ENCODE data around the gene ZNF710. TPM values are rescaled to one million over a fixed set of nuclear protein-coding genes. Genes with fewer than 3 reads are reported as not detected.

ZNF710 gene
- total RNA-seq, 4 donors from 2014 or later = 6.6 to 13.8 (median 10.1) TPM

GRCh38 chr15:90113166-90113565 lies 112.0 kb downstream of the ZNF710 start:
- Histone ChIP-seq H3K36me3 (no peaks in the 10 kb centered on the region), H3K27me3 (no peaks in the 10 kb centered on the region), H3K27ac (replicated peaks in 1 of 4) (peak overlapping the region in 2 of 4 donors; percentile 13 to 37), H3K4me1 (peaks cover 0 to 17% (median 7%) of the 10 kb centered on the region in 4 donors), H3K4me3 (no peak overlapping the region), H3K9me3 (peaks cover 0 to 15% (median 2%) of the 10 kb centered on the region in 4 donors)
- no peak for DNase-seq (ENCODE audit: extremely low spot score)
- 70% methylated on average over 7 of the region's 7 CpGs for WGBS
- intact Hi-C loops (cut with DNase I) = no loop called here
- TF ChIP-seq EP300 (IDR thresholded peaks at IDR 0.05) (no peak), POLR2AphosphoS5 (IDR thresholded peaks at IDR 0.05) (no peak), POLR2A (IDR thresholded peaks at IDR 0.05; ENCODE audit: low read depth) (no peak)
- TF ChIP-seq, protein P1, sequence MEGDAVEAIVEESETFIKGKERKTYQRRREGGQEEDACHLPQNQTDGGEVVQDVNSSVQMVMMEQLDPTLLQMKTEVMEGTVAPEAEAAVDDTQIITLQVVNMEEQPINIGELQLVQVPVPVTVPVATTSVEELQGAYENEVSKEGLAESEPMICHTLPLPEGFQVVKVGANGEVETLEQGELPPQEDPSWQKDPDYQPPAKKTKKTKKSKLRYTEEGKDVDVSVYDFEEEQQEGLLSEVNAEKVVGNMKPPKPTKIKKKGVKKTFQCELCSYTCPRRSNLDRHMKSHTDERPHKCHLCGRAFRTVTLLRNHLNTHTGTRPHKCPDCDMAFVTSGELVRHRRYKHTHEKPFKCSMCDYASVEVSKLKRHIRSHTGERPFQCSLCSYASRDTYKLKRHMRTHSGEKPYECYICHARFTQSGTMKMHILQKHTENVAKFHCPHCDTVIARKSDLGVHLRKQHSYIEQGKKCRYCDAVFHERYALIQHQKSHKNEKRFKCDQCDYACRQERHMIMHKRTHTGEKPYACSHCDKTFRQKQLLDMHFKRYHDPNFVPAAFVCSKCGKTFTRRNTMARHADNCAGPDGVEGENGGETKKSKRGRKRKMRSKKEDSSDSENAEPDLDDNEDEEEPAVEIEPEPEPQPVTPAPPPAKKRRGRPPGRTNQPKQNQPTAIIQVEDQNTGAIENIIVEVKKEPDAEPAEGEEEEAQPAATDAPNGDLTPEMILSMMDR (IDR thresholded peaks at IDR 0.05) = no peak

DNA sequence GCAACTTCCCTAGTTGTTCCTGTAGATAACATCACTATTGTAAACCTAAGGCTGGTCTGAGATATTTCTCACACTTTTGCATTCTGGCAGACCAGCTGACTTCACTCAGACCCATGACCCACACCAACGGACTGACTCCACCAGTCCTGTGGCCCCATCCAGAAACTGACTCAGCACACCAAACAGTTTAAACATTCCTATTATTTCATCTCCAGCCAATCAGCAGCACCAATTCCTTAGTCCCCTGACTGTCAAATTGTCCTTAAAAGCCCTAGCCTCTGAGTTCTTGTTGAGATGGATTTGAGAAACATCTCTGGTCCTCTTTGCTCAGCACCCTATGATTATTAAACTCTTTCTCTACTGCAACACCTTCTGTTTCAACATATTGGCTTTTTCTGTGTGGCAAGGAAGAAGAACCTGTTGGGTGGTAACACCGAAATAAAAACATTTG lies 113.4 kb downstream of the ZNF710 start:
- intact Hi-C loops (cut with DNase I) = no loop called here
- DNase-seq (ENCODE audit: extremely low spot score) = no peak
- H3K27ac ChIP-seq (replicated peaks in 1 of 4) = no peak overlapping the region
- H3K4me1 ChIP-seq = peaks cover 0 to 17% (median 7%) of the 10 kb centered on the region in 4 donors
- no peak overlapping the region for H3K4me3 ChIP-seq
- peaks cover 0 to 15% (median 2%) of the 10 kb centered on the region in 4 donors for H3K9me3 ChIP-seq
- H3K27me3 ChIP-seq = no peaks in the 10 kb centered on the region
- no peaks in the 10 kb centered on the region for H3K36me3 ChIP-seq
- 66% methylated on average over 2 of the region's 2 CpGs for WGBS
- TF ChIP-seq POLR2AphosphoS5 (IDR thresholded peaks at IDR 0.05) (no peak), POLR2A (IDR thresholded peaks at IDR 0.05; ENCODE audit: low read depth) (no peak), EP300 (IDR thresholded peaks at IDR 0.05) (no peak)
- TF ChIP-seq, protein P1 (IDR thresholded peaks at IDR 0.05) = no peak

- TF ChIP-seq POLR2AphosphoS5 (IDR thresholded peaks at IDR 0.05) (no peak), POLR2A (IDR thresholded peaks at IDR 0.05; ENCODE audit: low read depth) (no peak), EP300 (IDR thresholded peaks at IDR 0.05) (no peak)
- TF ChIP-seq, protein P1 (IDR thresholded peaks at IDR 0.05) = no peak
- Histone ChIP-seq H3K36me3 (no peaks in the 10 kb centered on the region), H3K27ac (replicated peaks in 1 of 4) (no peak overlapping the region), H3K9me3 (peaks cover 0 to 15% (median 2%) of the 10 kb centered on the region in 4 donors), H3K4me3 (no peak overlapping the region), H3K27me3 (no peaks in the 10 kb centered on the region), H3K4me1 (peaks cover 0 to 17% (median 7%) of the 10 kb centered on the region in 4 donors)
- intact Hi-C loops (cut with DNase I) = no loop called here
- WGBS = 100% methylated on average over 2 of the region's 2 CpGs
- DNase-seq (ENCODE audit: extremely low spot score) = no peak
Observed at GRCh38 chr15:90115783-90116182, 114.7 kb downstream of the ZNF710 start.

DNA sequence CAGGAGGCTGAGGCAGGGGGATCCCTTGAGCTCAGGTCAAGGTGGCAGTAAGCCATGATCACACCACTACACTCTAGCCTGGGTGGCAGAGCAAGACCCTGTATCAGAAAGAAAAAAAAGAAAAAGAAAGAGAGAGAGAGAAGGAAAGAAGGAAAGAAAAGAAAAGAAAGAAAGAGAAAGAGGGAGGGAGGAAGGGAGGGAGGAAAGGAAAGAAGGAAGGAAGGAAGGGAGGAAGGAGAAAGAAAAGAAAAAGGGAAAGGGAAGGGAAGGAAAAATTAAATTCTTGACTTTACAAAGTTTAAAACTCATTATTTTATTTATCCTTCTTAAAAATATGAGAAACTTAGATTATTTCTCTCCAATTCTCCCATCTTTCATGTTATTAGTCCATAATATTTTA lies 118.2 kb downstream of the ZNF710 start:
- no peaks in the 10 kb centered on the region for H3K27me3 ChIP-seq
- no peak for DNase-seq (ENCODE audit: extremely low spot score)
- peaks cover 0 to 10% (median under 1%) of the 10 kb centered on the region in 4 donors for H3K9me3 ChIP-seq
- no peaks in the 10 kb centered on the region for H3K36me3 ChIP-seq
- intact Hi-C loops (cut with DNase I) = no loop called here
- no peak overlapping the region for H3K27ac ChIP-seq (replicated peaks in 1 of 4)
- H3K4me3 ChIP-seq = no peak overlapping the region
- TF ChIP-seq EP300 (IDR thresholded peaks at IDR 0.05) (no peak), POLR2AphosphoS5 (IDR thresholded peaks at IDR 0.05) (no peak), POLR2A (IDR thresholded peaks at IDR 0.05; ENCODE audit: low read depth) (no peak)
- TF ChIP-seq, protein P1 (IDR thresholded peaks at IDR 0.05) = no peak
- H3K4me1 ChIP-seq = no peaks in the 10 kb centered on the region

- no peak for TF ChIP-seq POLR2AphosphoS5 (IDR thresholded peaks at IDR 0.05)
- TF ChIP-seq, protein P1 (IDR thresholded peaks at IDR 0.05) = no peak
- TF ChIP-seq POLR2A (IDR thresholded peaks at IDR 0.05; ENCODE audit: low read depth) = no peak
- TF ChIP-seq EP300 (IDR thresholded peaks at IDR 0.05) = no peak
- WGBS = 83% methylated on average over 6 of the region's 6 CpGs
- intact Hi-C loops (cut with DNase I) = no loop called here
Observed at GRCh38 chr15:90121086-90121485, 120.0 kb downstream of the ZNF710 start.

More at GRCh38 chr15:90121086-90121485, 120.0 kb downstream of the ZNF710 start:
- no peak for DNase-seq (ENCODE audit: extremely low spot score)
- Histone ChIP-seq H3K27me3 (no peaks in the 10 kb centered on the region), H3K4me1 (peaks cover 0 to 4% (median 1%) of the 10 kb centered on the region in 4 donors), H3K36me3 (no peaks in the 10 kb centered on the region), H3K4me3 (no peak overlapping the region), H3K27ac (replicated peaks in 1 of 4) (no peak overlapping the region), H3K9me3 (no peaks in the 10 kb centered on the region)

Measured in esophagus muscularis mucosa (tissue), 4 donors.